HL-60 (cell line): ENCODE measurements around the gene PALLD.

Experiments used
- DNase-seq, 2 experiments: peaks; one replicate each; pipeline ENCODE4 v3.0.0-alpha.2; 2010 to 2020; ENCODE audit warnings: low read depth in 1 of 2, low spot score in 1 of 2
- H3K27ac ChIP-seq: fragments of 250-450 bp; sonication (Bioruptor Pico); replicated peaks from 2 replicates; pipeline ENCODE4 v1.5.1; 2020; ENCODE audit warnings: mild to moderate bottlenecking, moderate library complexity
- H3K27me3 ChIP-seq: fragments of 250-450 bp; sonication (Bioruptor Pico); 2 replicates; pipeline ENCODE4 v1.5.1; 2021; ENCODE audit warnings: mild to moderate bottlenecking, moderate library complexity; ENCODE audit not compliant: insufficient read depth, poor library complexity, severe bottlenecking
- H3K4me3 ChIP-seq: replicated peaks from 2 replicates; pipeline ENCODE4 v1.5.1; 2011; ENCODE audit warnings: mild to moderate bottlenecking, control low read depth, low read length; ENCODE audit not compliant: insufficient read depth
- CTCF ChIP-seq: IDR thresholded peaks from one replicate; pipeline ENCODE4 v1.5.1; 2011; ENCODE audit warnings: low read length, control low read depth, inconsistent platforms; ENCODE audit not compliant: insufficient read depth
- GABPA ChIP-seq: IDR thresholded peaks from 2 replicates; pipeline ENCODE4 v1.6.1; 2012; ENCODE audit warnings: low read depth
- POLR2AphosphoS5 ChIP-seq: IDR thresholded peaks from 2 replicates; pipeline ENCODE4 v1.6.1; 2012; ENCODE audit warnings: low read depth
- REST ChIP-seq: IDR thresholded peaks from 2 replicates; pipeline ENCODE4 v1.6.1; 2012; ENCODE audit warnings: low read depth; ENCODE audit not compliant: insufficient replicate concordance
- SPI1 ChIP-seq: IDR thresholded peaks from 2 replicates; pipeline ENCODE4 v1.6.1; 2012; ENCODE audit warnings: low read depth, mild to moderate bottlenecking, borderline replicate concordance

PALLD gene

GRCh38 chr4:168489616-168490015, 7.2 kb upstream of the PALLD start:
- no peak for TF ChIP-seq GABPA
- TF ChIP-seq POLR2AphosphoS5, result no peak
- no peak for TF ChIP-seq REST
- TF ChIP-seq SPI1, result no peak
- TF ChIP-seq CTCF, result no peak
- no peak overlapping the region for H3K27ac ChIP-seq
- DNase-seq, result no peak
- no peak overlapping the region for H3K4me3 ChIP-seq
- H3K27me3 ChIP-seq, result no peaks in the 10 kb centered on the region

GRCh38 chr4:168490711-168491110, 6.1 kb upstream of the PALLD start:
- DNase-seq, result no peak
- Histone ChIP-seq H3K4me3 (no peak overlapping the region), H3K27ac (no peak overlapping the region), H3K27me3 (no peaks in the 10 kb centered on the region)
- TF ChIP-seq SPI1 (no peak), REST (no peak), GABPA (no peak), CTCF (no peak), POLR2AphosphoS5 (no peak)

GRCh38 chr4:168491563-168491962, 5.3 kb upstream of the PALLD start:
- no peak for DNase-seq
- no peaks in the 10 kb centered on the region for H3K27me3 ChIP-seq
- no peak overlapping the region for H3K27ac ChIP-seq
- TF ChIP-seq CTCF (no peak), POLR2AphosphoS5 (no peak), GABPA (no peak), SPI1 (no peak), REST (no peak)
- H3K4me3 ChIP-seq, result no peak overlapping the region
